GM18508 (cell line): Measurements from ENCODE around the gene SHISA6.

ENCODE experiments used
- ATAC-seq: cut with Tn5 transposase; IDR thresholded peaks from one replicate; pipeline ENCODE4 v1.9.1; 2021; ENCODE audit warnings: moderate number of reproducible peaks; ENCODE audit not compliant: insufficient read depth, unreplicated experiment

Gene SHISA6

DNA sequence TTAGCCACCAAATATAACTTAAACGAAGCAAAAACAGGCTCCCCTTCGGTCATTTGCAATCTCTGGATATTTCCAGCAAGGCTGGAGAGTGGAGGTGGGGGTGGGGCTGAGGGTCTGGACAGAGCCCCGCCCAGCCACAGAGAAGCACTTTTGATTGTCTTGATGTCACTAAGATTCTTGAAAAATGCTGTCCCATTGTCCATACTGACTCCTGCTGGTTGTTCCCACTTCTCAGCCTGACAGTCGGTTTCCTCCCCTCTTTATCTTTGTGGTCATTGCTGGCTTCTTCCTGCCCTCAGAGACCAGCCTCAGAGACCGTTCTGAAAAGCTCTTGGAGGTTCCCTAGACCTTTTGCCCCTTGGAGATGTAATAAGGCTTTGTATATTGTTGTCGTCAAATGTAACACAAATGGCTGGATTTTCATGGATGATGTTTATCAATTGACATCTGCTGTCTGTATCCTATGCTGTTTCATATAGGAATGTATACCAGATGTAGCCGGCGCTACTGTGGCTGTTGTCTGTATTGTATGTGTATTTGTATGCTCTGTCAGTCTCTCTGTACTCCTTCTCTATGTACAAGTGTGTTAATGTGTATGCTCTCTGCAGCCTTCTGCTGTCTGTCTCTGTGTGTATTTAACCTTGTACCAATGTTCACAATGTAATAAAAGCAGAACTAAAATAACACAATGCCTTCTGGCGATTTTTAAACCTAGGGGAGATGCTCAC is 262.5 kb downstream of the SHISA6 start:
- ATAC-seq = no peak

DNA sequence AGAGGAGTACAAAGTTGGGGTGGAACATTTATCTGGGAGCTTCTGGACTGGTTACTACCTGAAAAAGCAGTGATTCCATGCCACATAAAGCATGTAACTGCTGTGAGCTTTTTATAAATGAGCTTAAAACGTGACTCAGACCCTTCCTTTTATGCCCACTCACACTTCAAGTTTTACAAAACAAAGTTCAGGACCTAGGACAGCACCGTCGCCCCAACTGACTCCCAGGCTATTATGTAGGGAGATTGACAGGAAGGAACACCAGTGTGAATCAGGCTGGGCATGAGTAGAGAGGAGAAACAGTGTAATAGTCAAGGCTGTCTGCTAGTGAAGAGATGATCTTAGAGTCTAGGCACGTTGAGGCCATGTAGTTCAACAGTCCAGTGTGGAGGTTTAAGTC is 265.6 kb downstream of the SHISA6 start:
- no peak for ATAC-seq

DNA sequence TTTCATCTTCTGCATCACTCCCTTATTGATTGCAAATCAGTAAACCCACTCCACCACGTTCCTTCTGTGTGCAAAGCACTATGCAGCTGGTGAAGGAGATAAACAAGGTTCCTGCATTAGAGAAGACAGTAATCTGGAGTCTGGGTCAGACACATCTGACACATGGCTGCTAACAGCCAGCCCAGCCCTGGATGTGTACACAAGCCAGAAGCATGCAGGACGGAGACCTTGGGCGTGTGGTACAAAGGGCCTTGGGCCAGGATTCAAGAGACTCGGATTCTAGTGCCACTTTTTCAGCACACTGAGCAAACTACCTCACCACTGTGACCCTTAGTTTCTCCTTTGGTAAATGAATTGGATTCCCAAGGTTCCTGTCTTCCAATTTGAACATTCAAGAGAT is 270.7 kb downstream of the SHISA6 start:
- ATAC-seq = no peak

DNA sequence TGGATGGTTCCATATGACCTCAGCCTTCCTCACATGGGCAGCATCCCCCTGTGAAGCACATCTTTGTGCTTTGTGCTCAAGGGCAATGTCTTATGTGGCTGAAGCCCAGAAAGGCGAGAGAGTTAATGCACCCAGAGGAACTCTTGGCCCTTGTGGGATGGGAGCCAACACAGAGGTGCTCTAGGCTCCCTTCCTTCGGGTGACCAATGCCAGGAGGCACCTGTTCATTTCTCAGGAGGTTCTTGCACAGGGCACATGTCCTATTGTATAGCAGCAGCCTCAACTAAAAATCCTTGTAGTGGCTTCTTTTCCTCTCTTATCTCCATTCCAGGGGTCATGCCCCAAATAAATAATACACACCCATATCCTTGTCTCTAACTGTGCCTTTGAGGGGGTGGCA is 273.6 kb downstream of the SHISA6 start:
- ATAC-seq = no peak

DNA sequence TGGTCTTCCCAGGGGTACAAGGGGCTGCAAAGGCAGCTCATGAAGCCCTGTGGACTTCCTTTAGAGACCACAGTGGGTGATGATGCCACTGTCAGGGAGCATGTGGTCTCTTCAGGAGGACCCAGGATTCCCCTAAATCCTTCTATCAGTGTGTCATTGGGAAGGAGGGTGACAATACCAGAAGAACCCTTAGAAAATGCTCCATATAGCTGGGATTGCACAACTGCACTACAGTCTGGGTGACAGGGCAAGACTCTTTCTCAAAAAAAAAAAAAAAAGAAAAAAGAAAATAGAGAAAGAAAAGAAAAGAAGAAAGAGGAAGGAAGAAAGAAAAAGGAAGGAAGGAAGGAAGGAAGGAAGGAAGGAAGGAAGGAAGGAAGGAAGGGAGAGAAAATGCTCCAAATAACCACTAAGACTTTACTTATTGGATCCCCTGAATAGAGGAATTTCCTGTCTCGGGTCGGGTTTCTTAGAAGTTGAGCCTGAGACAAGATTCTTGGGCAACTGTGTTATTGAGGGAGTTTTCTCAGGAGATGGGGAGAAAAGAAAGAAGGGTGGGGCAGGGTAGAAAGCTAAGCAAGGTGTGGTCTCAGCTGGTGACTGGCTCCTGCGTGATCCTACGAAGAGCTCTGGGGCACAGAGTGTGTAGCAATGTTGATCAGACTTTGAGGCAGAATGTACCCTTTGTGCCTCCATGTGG is 274.1 kb downstream of the SHISA6 start:
- ATAC-seq = no peak

DNA sequence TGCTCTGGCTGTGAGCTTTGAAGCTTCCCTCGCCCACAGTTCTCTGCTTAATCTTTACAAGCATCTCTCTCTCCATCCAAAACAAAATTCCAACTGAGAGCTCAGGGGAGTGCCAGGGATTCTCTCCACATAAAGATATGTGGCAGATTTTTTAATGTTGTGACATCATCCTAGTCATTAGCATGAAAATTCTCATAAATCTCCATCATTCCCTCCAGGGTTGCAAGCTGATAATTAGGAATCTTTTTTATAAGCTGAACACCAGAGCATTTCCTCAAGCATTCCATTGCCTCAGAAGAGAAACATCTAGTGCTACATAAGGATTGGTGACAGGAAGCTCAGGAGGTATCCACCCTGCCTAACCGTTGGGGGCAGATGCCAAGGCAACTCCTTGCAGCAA is 274.9 kb downstream of the SHISA6 start:
- no peak for ATAC-seq

DNA sequence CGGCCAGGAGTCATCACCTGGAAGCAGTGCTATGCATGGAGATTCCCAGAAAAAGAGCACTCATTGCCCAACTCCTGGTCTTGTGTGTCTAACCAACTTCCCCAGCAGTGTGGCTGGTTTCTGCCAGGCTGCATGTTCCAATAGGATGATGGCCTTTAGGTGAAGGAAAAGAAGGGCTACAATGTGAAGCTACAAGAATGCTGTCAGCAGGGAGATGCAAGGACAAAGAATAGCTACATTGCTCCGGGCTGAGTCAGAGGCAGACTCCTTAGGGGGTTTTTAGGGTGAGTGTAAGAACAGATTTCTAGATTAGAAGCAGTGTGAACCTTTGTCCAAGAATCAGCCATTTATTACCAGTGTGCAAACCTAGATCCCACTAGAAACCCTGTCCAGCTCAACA is 294.2 kb downstream of the SHISA6 start:
- no peak for ATAC-seq

DNA sequence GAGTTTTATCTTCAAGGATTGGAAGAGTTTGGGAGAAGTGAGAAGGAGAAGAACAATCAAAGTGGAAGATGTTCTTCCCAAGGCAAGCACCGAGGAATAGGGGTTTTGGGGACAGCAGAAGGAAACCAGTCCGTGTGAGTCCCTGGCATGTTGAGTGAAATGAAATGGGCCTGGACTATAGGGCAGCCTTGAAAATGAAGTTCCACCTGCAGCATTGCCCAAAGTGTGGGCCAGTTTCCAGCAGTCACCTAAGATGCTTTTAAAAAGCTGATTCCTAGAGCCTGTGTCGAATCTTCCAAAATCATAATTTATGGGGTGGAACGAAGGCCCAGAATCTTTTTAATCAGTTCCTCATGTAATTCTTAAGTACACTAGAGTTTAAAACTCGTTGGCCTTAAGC is 297.4 kb downstream of the SHISA6 start:
- no peak for ATAC-seq

DNA sequence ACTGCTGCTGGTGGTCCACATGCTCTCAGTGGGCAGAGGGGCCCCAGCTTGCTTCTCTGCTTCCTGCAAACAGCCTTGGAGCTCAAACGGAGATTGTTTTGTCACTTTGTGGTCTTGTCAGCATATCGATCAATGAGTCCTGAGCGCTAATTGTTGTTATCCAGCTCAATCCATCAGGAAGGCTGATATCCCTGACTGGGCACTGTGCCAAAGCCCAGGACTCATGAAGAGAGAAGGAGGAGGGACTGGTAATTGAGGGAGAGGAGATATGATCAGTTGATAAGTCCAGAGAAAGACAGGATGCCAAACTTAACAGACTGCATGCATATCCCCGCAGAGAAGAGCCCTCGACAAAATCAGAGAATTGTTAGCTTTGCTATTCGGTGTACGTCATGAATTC is 298.6 kb downstream of the SHISA6 start:
- no peak for ATAC-seq

DNA sequence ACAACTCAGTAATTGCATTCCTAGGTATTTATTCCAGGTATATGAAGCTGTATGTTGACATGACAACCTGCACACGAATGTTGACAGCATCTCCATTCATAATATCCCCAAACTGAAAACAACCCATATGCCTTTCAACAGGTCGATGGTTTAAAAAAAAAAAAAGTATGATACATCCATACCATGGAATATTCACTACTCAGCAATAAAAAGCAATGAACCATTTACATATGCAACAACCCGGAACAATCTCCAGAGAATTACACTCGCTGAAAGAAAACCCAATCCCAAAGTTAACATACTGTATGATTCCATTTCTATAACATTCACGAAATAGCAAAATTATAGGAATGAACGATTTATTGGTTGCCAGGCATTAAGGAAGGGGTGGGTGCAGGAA is 304.0 kb downstream of the SHISA6 start:
- no peak for ATAC-seq

DNA sequence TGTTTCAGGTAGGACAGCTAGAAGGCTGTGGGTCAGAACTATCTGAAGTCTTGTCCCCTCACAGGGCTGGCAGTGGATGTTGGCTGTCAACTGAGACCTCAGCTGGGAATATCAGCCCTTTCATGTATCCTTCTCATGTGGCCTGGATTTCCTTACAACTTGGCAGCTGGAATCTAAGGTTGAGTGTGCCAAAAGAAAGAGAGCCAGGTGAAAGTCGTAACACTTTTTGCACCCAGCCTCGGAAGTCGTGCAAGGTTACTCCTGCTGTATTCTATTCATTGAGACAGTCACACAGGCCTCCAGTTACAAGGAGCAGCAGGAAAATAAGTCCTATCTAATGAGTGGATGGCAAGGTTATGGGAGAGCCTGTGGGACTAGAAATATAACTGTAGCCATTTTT is 304.7 kb downstream of the SHISA6 start:
- ATAC-seq = no peak

DNA sequence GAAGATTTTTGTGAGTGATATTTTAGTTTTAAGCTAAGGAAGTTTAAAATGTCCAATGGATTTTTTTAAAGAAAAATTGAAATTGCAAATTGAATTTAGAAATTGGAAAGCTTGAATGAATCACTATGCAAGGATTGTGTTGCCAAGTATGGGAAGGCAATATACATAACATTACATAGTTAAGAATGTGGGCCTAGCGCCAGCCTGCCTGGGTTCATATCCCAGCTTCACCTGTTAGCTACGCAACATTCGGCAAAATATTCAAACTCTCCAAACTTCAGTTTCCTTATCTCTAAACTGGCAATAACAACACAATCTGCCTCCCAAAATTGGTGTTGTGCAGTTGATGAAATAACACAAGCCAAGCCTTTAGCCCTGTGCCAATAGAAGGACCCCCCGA is 306.8 kb downstream of the SHISA6 start:
- no peak for ATAC-seq

DNA sequence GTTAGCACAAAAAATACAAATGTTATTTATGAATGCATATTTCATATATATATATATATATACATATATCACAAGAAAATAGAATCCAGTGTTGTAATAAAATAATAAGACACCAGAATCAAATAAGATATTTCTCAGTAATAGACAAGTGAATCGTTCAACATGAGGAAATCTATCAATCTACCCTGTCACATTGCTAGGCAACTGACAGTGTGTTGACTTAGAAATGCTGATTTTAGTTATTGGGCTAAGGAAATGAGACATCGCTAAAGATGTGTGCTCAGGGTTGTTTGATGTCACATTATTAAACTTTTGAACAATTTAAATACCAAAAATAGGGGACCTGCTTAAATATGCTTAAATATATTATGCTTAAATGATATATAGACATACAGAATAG is 307.4 kb downstream of the SHISA6 start:
- ATAC-seq = no peak

DNA sequence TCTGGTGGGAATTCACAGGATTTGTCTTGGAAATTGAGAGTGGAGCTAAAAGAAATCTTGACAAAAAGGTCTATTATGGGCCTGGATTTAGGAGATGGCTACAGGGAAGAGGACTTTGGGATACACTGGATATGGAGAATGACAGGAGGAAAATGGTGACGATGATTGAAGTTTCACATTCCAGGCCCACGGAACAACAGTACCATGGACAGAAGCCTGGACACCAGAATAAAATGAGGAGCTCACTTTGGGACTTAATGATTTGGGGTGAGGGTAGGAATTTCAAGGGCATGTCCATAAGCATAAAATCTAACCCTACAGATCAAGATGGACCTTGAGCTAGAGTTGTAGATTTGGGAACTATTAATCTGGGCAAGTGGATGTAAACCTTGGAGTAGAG is 309.4 kb downstream of the SHISA6 start:
- no peak for ATAC-seq

DNA sequence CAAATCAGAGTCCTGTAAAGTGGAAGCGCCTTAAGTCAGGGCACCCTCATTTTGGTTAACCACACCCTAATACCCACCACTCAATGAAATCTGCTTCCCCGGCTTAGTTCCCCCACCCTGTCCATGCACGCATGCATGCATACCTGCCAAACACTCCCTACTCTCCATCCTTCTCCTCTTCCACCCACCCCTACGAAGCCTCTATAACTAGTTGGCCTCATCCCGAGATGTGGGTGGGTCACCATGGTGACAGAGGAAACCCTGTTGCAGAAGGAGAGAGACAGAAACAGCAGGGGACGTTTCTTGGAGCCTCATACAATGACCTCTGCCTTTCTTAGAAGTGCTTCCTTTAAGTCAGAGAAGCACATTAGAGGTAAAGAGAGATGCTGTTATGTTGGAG is 310.4 kb downstream of the SHISA6 start:
- ATAC-seq = no peak

DNA sequence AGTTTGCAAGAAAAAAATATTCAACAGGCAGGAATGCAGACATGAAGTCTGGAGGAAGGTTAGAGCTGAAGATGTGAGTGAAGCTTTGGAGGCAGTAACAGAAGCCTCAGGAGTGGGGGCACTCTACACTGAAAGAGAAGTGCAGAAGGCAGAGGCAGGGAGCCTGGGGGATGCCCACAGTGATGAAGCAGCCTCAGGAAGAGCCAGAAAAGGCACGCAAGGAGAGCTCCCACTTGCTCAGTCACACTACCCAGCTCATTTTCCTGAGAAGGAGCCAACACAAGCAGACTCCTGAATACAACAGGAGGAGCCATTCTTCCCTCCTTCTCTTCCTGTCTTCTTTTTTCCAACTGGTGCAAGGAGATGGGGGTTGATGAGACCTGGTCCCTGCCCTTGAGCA is 312.1 kb downstream of the SHISA6 start:
- no peak for ATAC-seq

DNA sequence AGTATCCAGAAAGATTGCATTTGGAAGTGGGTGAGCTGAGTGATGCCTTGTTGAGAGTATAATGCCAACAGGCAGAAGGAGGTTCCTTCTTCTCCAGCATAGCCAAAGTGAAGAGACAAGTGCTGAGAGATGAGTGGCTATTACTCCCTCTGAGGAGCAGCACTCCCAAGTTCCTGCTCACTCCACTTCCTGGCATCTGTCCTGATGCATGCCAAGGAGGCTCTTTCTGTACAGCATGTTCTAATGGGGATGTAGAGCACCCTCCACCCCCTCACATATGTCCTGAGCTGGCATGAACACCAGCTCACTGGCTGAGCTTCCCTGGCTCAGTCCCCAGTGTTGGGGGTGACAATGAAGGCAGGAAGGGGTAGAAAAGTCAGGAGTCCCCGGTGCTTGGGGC is 313.0 kb downstream of the SHISA6 start:
- ATAC-seq = no peak

DNA sequence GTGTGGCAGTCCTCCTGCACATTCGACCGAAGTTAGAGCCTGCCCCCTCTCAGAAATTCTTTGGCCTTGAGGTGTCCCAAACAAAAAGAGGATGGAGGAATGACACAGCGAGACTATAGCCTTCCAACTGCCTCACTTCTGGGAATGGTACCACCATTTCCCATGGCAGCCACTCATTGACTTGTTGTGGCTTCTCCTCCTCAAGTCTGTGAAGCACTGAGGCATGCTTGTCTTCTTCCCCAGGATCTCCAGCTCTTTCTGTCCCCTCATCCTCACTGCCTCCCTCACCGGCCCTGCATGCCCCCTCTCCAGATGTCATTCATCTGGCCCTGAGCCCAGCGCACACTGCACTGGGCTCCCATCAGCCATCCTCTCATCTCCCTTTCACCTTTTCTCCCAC is 313.5 kb downstream of the SHISA6 start:
- ATAC-seq = no peak

DNA sequence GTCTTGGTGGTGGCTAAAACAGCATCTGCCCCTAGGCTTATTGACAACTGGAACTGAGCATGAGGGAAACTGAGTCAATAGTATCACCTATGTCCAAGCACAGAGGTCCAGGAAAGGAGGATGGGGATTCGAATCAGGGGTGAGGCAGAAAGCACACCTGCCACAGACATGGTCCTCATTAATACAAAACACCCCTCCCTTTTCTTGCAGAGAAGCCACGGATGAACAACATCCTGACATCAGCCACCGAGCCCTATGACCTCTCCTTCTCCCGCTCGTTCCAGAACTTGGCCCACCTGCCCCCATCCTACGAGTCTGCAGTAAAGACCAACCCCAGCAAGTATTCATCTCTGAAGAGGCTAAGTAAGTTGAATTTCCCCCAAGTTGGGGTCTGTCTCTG is 314.5 kb downstream of the SHISA6 start:
- ATAC-seq = no peak

DNA sequence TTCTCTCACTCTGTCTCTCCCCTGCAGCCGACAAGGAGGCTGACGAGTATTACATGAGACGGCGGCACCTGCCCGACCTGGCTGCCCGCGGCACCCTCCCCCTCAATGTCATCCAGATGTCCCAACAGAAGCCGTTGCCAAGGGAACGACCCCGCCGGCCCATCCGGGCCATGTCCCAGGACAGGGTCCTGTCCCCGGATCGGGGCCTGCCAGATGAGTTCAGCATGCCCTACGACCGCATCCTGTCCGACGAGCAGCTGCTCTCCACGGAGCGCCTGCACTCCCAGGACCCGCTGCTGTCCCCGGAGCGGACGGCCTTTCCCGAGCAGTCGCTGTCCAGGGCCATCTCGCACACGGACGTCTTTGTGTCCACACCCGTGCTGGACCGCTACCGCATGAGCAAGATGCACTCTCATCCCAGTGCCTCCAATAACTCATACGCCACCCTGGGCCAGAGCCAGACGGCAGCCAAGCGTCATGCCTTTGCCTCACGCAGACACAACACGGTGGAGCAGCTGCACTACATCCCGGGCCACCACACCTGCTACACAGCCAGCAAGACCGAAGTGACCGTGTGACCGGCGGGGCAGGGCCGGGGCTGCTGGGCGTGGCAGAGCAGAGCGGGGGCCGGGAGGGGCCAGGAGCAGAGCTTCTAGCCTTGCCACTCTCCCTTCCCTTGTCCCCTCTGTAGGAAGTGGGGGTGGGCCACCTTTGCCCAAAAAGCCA is 316.9 kb downstream of the SHISA6 start:
- no peak for ATAC-seq

DNA sequence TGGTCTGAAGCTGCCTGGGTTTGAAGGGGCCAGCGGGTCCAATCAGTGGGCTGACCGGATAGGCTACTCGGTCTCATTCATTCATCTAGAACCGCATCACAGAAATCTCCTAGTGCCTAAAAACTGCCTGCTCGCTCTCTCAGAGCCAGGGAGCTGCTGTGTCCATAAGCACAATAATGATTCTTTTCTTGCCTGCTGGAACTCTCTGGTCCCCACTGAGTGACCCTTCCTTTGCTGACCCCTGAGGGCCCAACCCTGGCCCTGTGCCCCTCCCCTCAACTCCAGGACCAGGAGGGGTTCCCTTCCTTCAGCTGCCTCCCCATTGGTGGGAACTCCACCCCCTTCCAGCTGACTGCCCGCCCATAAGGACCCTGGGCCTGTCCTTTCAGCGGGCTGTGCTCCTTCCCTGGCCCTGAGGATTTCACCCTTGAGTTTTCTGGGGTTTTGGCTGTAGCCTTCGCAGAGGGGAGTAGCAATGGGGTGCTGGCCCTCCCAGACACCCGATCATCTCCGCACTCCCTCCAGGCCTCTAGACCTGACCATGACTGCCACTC is 317.7 kb downstream of the SHISA6 start:
- no peak for ATAC-seq
